Measurements from ENCODE around the gene OGG1.

The OGG1 gene

GRCh38 chr3:9721015-9721699, 28.6 kb upstream of the OGG1 start:
- H3K4me3 Mint-ChIP-seq = no peak overlapping the region
- peaks cover 13% of the 10 kb centered on the region for H3K27me3 Mint-ChIP-seq (ENCODE audit: low read depth)
- no peaks in the 10 kb centered on the region for H3K9me3 Mint-ChIP-seq
- H3K36me3 Mint-ChIP-seq (ENCODE audit: low read depth) = no peaks in the 10 kb centered on the region
- peaks cover 1% of the 10 kb centered on the region for H3K4me1 Mint-ChIP-seq
- H3K27ac Mint-ChIP-seq = no peak overlapping the region
- no peak for TF ChIP-seq CTCF (IDR thresholded peaks at IDR 0.05; ENCODE audit: unreplicated experiment in 3 of 3)

GRCh38 chr3:9721700-9722060, 28.1 kb upstream of the OGG1 start:
- TF ChIP-seq CTCF (IDR thresholded peaks at IDR 0.05; ENCODE audit: unreplicated experiment in 3 of 3) = no peak
- H3K4me1 Mint-ChIP-seq = no peaks in the 10 kb centered on the region
- no peaks in the 10 kb centered on the region for H3K9me3 Mint-ChIP-seq
- peaks cover 13% of the 10 kb centered on the region for H3K27me3 Mint-ChIP-seq (ENCODE audit: low read depth)
- H3K27ac Mint-ChIP-seq = no peak overlapping the region
- no peak overlapping the region for H3K4me3 Mint-ChIP-seq
- H3K36me3 Mint-ChIP-seq (ENCODE audit: low read depth) = no peaks in the 10 kb centered on the region

- Mint-ChIP-seq H3K4me3 (no peak overlapping the region), H3K36me3 (ENCODE audit: low read depth) (no peaks in the 10 kb centered on the region), H3K4me1 (peaks cover 5% of the 10 kb centered on the region), H3K27ac (no peak overlapping the region), H3K9me3 (no peaks in the 10 kb centered on the region), H3K27me3 (ENCODE audit: low read depth) (peaks cover 8% of the 10 kb centered on the region)
- TF ChIP-seq CTCF (IDR thresholded peaks at IDR 0.05; ENCODE audit: unreplicated experiment in 3 of 3) = no peak
Observed at GRCh38 chr3:9725775-9726515, 23.8 kb upstream of the OGG1 start.

- Mint-ChIP-seq H3K4me1 (peaks cover 7% of the 10 kb centered on the region), H3K9me3 (no peaks in the 10 kb centered on the region), H3K27ac (no peak overlapping the region), H3K4me3 (peak overlapping the region in 2 of 3 experiments; percentile 36 to 38), H3K27me3 (ENCODE audit: low read depth) (no peaks in the 10 kb centered on the region), H3K36me3 (ENCODE audit: low read depth) (no peaks in the 10 kb centered on the region)
- TF ChIP-seq CTCF (IDR thresholded peaks at IDR 0.05; ENCODE audit: unreplicated experiment in 3 of 3) = no peak
Observed at GRCh38 chr3:9727041-9727595, 22.6 kb upstream of the OGG1 start.

GRCh38 chr3:9727743-9728142, 22.0 kb upstream of the OGG1 start:
- H3K4me1 Mint-ChIP-seq = peaks cover 12% of the 10 kb centered on the region
- H3K27me3 Mint-ChIP-seq (ENCODE audit: low read depth) = no peaks in the 10 kb centered on the region
- no peaks in the 10 kb centered on the region for H3K9me3 Mint-ChIP-seq
- H3K27ac Mint-ChIP-seq = no peak overlapping the region
- H3K4me3 Mint-ChIP-seq = peak overlapping the region; percentile 8 to 46 (median 38)
- no peak for TF ChIP-seq CTCF (IDR thresholded peaks at IDR 0.05; ENCODE audit: unreplicated experiment in 3 of 3)
- no peaks in the 10 kb centered on the region for H3K36me3 Mint-ChIP-seq (ENCODE audit: low read depth)

All from nephron (organoid).